Stomach (tissue), 9 donors: ENCODE measurements around the gene ITPRID2. TPM values are rescaled to one million over a fixed set of nuclear protein-coding genes. Genes with fewer than 3 reads are reported as not detected.

Source experiments
- DNase-seq, 2 donors: peaks; one replicate each; pipeline versions ENCODE4 v3.0.0 to v3.0.0-alpha.2; 2013 to 2019
- H3K27ac ChIP-seq, 5 donors: fragments of 200-600 bp in 4 of 5; sonication (generic) in 4 of 5; one replicate each; pipeline ENCODE4 v1.5.1; 2013 to 2019; ENCODE audit warnings: mild to moderate bottlenecking in 1 of 5, moderate library complexity in 1 of 5
- H3K27me3 ChIP-seq, 3 donors: fragments of 200-600 bp; sonication (generic); one replicate each; pipeline ENCODE4 v1.5.1; 2017 to 2019; ENCODE audit warnings: mixed run types in 1 of 3
- H3K36me3 ChIP-seq, 4 donors: fragments of 200-600 bp; sonication (generic); 1 replicate in 3 of 4; 2 replicates in 1 of 4; pipeline ENCODE4 v1.5.1; 2016 to 2019
- H3K4me1 ChIP-seq, 4 donors: fragments of 200-600 bp; sonication (generic); one replicate each; pipeline ENCODE4 v1.5.1; 2016 to 2019
- H3K4me3 ChIP-seq, 4 donors: fragments of 200-600 bp; sonication (generic) in 3 of 4; one replicate each; pipeline ENCODE4 v1.5.1; 2016 to 2019; ENCODE audit warnings: mild to moderate bottlenecking in 1 of 4
- H3K9me3 ChIP-seq, 4 donors: fragments of 200-600 bp; sonication (generic); one replicate each; pipeline ENCODE4 v1.5.1; 2016 to 2019
- EP300 ChIP-seq: sonication (generic); formaldehyde crosslinking; IDR thresholded peaks from one replicate; pipeline ENCODE4 v1.6.1; 2017; ENCODE audit warnings: antibody characterized with exemption
- POLR2A ChIP-seq, 4 donors: fragments of 450-650 bp; IDR thresholded peaks; one replicate each; pipeline ENCODE4 v1.6.1; 2016; ENCODE audit warnings: antibody characterized with exemption in 4 of 4, control low read depth in 2 of 4, mild to moderate bottlenecking in 1 of 4, moderate library complexity in 1 of 4
- POLR2AphosphoS5 ChIP-seq, 3 donors: sonication (generic); formaldehyde crosslinking; IDR thresholded peaks; one replicate each; pipeline ENCODE4 v1.6.1; 2016; ENCODE audit warnings: antibody characterized with exemption in 3 of 3
- WGBS, 5 donors: extraction: QIAGEN DNeasy Blood & Tissue Kit in 3 of 5; methylation state at CpG; one replicate each; pipeline versions ENCODE4 v1.1.5 to v1.1.7; 2013 to 2018; 5-methylcytosine and 5-hydroxymethylcytosine counted together
- intact Hi-C: fragments of 100-400 bp; cut with DNase I; formaldehyde crosslinking; loops from one replicate; pipeline ENCODE4 v1.15.1; 2023; ENCODE audit warnings: low total_unique reads
- polyA plus RNA-seq, 3 donors: library from polyadenylated mRNA; stranded (reverse); fragments of 200-250 nt; gene quantifications; one replicate each; pipeline ENCODE4 v1.2.3, GENCODE V29; 2013
- total RNA-seq, 5 donors: library from RNA; depleted of rRNA; stranded (reverse); fragments of >200 nt; gene quantifications; one replicate each; pipeline versions ENCODE4 v1.1.0 to v1.2.3, GENCODE V29; 2014 to 2016
- TF ChIP-seq, protein P1 (sequence below), 7 experiments: fragments of 450-650 bp in 4 of 7; fragments of 200-600 bp in 3 of 7; sonication (generic) in 3 of 7; IDR thresholded peaks; one replicate each; pipeline ENCODE4 v1.5.1; 2016 to 2019; ENCODE audit warnings: antibody characterized with exemption in 7 of 7, control low read depth in 2 of 7, mild to moderate bottlenecking in 1 of 7
- donor health status: healthy with polysubstance abuse.
- donor health status: Bipolar disorder and iron deficiency.
- donor health status: healthy.

Gene ITPRID2
- total and polyA plus RNA-seq, 8 donors = 19.4 to 222 (median 102) TPM

DNA sequence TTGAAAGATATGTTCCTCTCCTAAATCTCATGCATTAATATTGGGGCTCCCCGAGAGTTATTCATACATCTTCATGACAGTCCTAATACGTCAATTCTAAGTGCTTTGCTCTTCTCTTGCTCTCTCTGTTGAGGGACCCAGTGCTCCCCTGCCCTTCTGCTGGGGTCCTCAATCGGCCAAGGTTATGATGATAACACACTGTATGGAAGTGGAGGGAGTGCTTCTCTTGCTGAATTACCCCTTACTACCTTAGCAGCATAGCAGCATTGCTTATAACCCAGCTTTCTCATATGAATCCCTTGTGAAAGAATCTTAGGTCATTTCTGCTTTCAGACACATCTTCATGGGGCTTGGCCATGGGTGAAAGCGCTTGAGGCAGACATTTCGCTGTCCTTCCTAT is 43.2 kb downstream of the ITPRID2 start:
- TF ChIP-seq POLR2AphosphoS5 (IDR thresholded peaks at IDR 0.05) = no peak
- TF ChIP-seq POLR2A (IDR thresholded peaks at IDR 0.05) = no peak
- TF ChIP-seq EP300 = no peak
- TF ChIP-seq, protein P1, sequence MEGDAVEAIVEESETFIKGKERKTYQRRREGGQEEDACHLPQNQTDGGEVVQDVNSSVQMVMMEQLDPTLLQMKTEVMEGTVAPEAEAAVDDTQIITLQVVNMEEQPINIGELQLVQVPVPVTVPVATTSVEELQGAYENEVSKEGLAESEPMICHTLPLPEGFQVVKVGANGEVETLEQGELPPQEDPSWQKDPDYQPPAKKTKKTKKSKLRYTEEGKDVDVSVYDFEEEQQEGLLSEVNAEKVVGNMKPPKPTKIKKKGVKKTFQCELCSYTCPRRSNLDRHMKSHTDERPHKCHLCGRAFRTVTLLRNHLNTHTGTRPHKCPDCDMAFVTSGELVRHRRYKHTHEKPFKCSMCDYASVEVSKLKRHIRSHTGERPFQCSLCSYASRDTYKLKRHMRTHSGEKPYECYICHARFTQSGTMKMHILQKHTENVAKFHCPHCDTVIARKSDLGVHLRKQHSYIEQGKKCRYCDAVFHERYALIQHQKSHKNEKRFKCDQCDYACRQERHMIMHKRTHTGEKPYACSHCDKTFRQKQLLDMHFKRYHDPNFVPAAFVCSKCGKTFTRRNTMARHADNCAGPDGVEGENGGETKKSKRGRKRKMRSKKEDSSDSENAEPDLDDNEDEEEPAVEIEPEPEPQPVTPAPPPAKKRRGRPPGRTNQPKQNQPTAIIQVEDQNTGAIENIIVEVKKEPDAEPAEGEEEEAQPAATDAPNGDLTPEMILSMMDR (IDR thresholded peaks at IDR 0.05) = no peak
- H3K4me1 ChIP-seq = no peaks in the 10 kb centered on the region
- WGBS, 5 donors = 79 to 90% (median 89%) methylated on average over 5 of the region's 5 CpGs
- no peak for DNase-seq
- no peaks in the 10 kb centered on the region for H3K9me3 ChIP-seq
- peaks cover 5 to 14% (median 12%) of the 10 kb centered on the region in 4 donors for H3K36me3 ChIP-seq
- no peak overlapping the region for H3K27ac ChIP-seq
- intact Hi-C loops = no loop called here
- no peaks in the 10 kb centered on the region for H3K27me3 ChIP-seq
- H3K4me3 ChIP-seq = no peak overlapping the region

- DNase-seq = peak in 1 of 2 donors; percentile 26
- no peaks in the 10 kb centered on the region for H3K4me1 ChIP-seq
- TF ChIP-seq EP300 (no peak), POLR2A (IDR thresholded peaks at IDR 0.05) (no peak), POLR2AphosphoS5 (IDR thresholded peaks at IDR 0.05) (no peak)
- TF ChIP-seq, protein P1 (IDR thresholded peaks at IDR 0.05) = no peak
- intact Hi-C loops = no loop called here
- no peaks in the 10 kb centered on the region for H3K27me3 ChIP-seq
- H3K36me3 ChIP-seq = no peaks in the 10 kb centered on the region
- 6 to 26% (median 9%) methylated on average over 2 of the region's 2 CpGs for WGBS, 5 donors
- H3K9me3 ChIP-seq = no peaks in the 10 kb centered on the region
- H3K27ac ChIP-seq = peak overlapping the region in 1 of 5 donors; percentile 10
- H3K4me3 ChIP-seq = no peak overlapping the region
Observed at GRCh38 chr2:181937473-181937872, 45.9 kb downstream of the ITPRID2 start.

DNA sequence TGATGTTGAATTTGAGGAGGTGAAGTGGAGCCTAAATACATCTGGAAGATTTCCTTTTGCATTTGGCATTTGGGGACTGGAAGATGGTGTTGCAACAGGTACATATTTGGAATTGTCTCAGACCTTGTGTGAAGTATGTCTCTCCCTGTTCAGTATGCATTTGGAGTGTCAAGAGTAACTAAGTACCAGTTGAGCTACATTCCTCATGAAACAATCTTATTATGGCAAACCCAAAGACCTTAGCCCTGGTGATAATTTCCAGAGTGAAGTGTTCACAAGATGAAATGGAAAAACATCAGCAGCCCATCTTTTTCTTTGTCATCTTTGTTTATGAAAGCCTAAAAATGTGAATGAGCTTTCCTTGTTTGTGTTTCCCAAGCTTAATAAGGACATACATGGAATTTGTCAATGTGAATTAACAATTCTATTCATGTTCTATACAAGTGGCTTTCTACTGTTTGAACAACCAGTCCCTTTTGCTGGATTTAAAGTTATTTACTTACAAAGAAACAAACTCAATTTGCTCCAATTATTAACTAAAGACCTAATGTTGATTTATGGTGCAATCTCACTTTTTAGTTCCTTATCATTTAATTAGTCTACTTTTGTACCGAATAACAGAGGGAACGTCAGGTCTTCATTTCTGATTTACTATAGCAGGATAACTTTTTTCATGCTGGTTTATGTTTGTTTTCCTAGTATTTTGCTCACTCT is 52.0 kb downstream of the ITPRID2 start:
- DNase-seq = no peak
- 31 to 51% (median 47%) methylated on average over 2 of the region's 2 CpGs for WGBS, 5 donors
- Histone ChIP-seq H3K27ac (no peak overlapping the region), H3K9me3 (no peaks in the 10 kb centered on the region), H3K4me1 (peaks cover 0 to 7% (median 2%) of the 10 kb centered on the region in 4 donors), H3K36me3 (no peaks in the 10 kb centered on the region), H3K4me3 (no peak overlapping the region), H3K27me3 (no peaks in the 10 kb centered on the region)
- no peak for TF ChIP-seq POLR2A (IDR thresholded peaks at IDR 0.05)
- TF ChIP-seq EP300 = no peak
- TF ChIP-seq, protein P1 (IDR thresholded peaks at IDR 0.05) = no peak
- TF ChIP-seq POLR2AphosphoS5 (IDR thresholded peaks at IDR 0.05) = no peak
- intact Hi-C loops = no loop called here

GRCh38 chr2:181944164-181944913 is 52.8 kb downstream of the ITPRID2 start:
- H3K9me3 ChIP-seq = no peaks in the 10 kb centered on the region
- intact Hi-C loops = no loop called here
- TF ChIP-seq POLR2A (IDR thresholded peaks at IDR 0.05) (no peak), POLR2AphosphoS5 (IDR thresholded peaks at IDR 0.05) (no peak), EP300 (no peak)
- TF ChIP-seq, protein P1 (IDR thresholded peaks at IDR 0.05) = no peak
- no peaks in the 10 kb centered on the region for H3K27me3 ChIP-seq
- H3K36me3 ChIP-seq = no peaks in the 10 kb centered on the region
- H3K27ac ChIP-seq = no peak overlapping the region
- DNase-seq = no peak
- H3K4me1 ChIP-seq = peaks cover 0 to 7% (median 2%) of the 10 kb centered on the region in 4 donors
- WGBS, 5 donors = 54 to 73% (median 65%) methylated on average over 5 of the region's 5 CpGs
- H3K4me3 ChIP-seq = no peak overlapping the region
